Breast epithelium (tissue), 4 donors: ENCODE results near the gene USH1G. TPM values are rescaled to one million over a fixed set of nuclear protein-coding genes. Genes with fewer than 3 reads are reported as not detected.

Experiments used
- DNase-seq, 2 donors: peaks; one replicate each; pipeline ENCODE4 v3.0.0-alpha.2; 2019; ENCODE audit warnings: low spot score in 2 of 2
- H3K27ac ChIP-seq, 2 donors: fragments of 200-600 bp; sonication (generic) in 1 of 2; one replicate each; pipeline ENCODE4 v1.5.1; 2016 to 2019; ENCODE audit warnings: mild to moderate bottlenecking in 1 of 2
- H3K27me3 ChIP-seq, 2 donors: fragments of 200-600 bp; sonication (generic) in 1 of 2; one replicate each; pipeline versions ENCODE4 v1.5.1 to v1.6.0; 2017 to 2019; ENCODE audit warnings: control low read depth in 1 of 2, mild to moderate bottlenecking in 1 of 2
- H3K36me3 ChIP-seq: fragments of 200-600 bp; one replicate; pipeline ENCODE4 v1.5.1; 2019
- H3K4me1 ChIP-seq, 2 donors: fragments of 200-600 bp; sonication (generic); one replicate each; pipeline ENCODE4 v1.5.1; 2016 to 2019; ENCODE audit warnings: control low read depth in 1 of 2
- H3K4me3 ChIP-seq, 3 donors: fragments of 200-600 bp; sonication (generic); 1 replicate in 2 of 3; 2 replicates in 1 of 3; pipeline ENCODE4 v1.5.1; 2016 to 2019; ENCODE audit warnings: mild to moderate bottlenecking in 3 of 3, moderate library complexity in 2 of 3
- H3K9me3 ChIP-seq, 2 donors: fragments of 200-600 bp; sonication (generic) in 1 of 2; one replicate each; pipeline ENCODE4 v1.5.1; 2016 to 2019; ENCODE audit warnings: control low read depth in 1 of 2
- POLR2A ChIP-seq: fragments of 450-650 bp; IDR thresholded peaks from one replicate; pipeline ENCODE4 v1.6.1; 2016; ENCODE audit warnings: antibody characterized with exemption, mild to moderate bottlenecking, moderate library complexity
- POLR2AphosphoS5 ChIP-seq, 3 donors: sonication (generic); formaldehyde crosslinking; IDR thresholded peaks; one replicate each; pipeline ENCODE4 v1.6.1; 2017; ENCODE audit warnings: antibody characterized with exemption in 3 of 3
- intact Hi-C: fragments of 100-400 bp; cut with DNase I; formaldehyde crosslinking; loops from one replicate; pipeline ENCODE4 v1.15.1; 2023; ENCODE audit warnings: low total_unique reads
- total RNA-seq, 3 donors: library from RNA; depleted of rRNA; stranded (reverse); fragments of >200 nt; gene quantifications; one replicate each; pipeline ENCODE4 v1.1.0, GENCODE V29; 2016
- TF ChIP-seq, protein P1 (sequence below), 3 donors: fragments of 450-650 bp; IDR thresholded peaks; one replicate each; pipeline ENCODE4 v1.5.1; 2016 to 2017; ENCODE audit warnings: antibody characterized with exemption in 3 of 3, mild to moderate bottlenecking in 3 of 3, moderate library complexity in 3 of 3

USH1G gene
- total RNA-seq, 3 donors from 2014 or later: not detected

DNA sequence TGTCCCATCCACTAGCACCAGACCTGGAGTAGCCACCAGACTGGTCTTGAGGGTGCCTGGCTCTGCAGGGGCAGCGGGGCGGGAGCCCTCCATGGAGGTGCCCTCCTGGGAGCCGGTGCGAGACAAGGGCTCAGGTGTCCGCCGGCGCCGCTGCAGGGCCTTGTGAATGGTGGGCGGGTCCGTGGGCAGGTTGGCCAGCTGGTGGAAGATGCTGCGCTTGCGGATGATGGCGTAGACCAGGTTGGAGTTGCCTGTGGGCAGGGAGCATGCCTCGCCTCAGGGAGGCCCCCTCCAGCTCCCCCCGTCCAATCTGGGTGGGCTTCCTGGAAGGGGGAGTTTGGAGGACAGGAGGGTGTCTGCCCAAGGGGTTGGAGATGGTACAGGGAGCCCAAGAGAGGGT, 31.1 kb upstream of the USH1G start:
- intact Hi-C loops: no loop called here

DNA sequence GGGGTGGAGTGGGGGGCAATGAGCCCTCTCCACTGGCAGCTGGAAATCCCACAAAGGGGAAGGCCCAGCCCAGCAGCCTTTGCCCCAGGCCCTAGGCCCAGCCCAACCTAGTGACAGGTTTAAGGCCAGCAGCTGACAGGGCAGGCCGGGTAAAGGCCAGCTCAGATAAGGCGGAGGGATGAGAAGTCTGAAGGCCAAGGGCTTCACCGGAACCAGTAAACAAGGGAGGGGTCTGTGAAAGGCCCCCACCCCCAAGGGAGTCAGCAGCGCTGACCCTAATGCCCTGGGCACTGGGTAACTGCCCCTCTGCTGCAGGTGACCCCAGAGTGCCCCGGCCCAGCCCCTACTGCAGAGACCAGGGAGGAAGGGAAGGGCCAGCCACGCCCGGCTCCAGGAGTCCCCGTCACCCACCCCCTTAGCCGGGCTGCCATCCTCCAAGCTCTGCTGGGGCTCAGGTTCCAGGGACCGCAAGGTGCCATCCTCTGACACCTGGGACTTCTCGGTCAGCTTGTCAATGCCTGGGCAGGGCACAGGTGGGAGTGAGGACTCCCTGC, 30.2 kb upstream of the USH1G start:
- intact Hi-C loops: no loop called here
- TF ChIP-seq POLR2AphosphoS5 (IDR thresholded peaks at IDR 0.05) (no peak), POLR2A (no peak)
- TF ChIP-seq, protein P1, sequence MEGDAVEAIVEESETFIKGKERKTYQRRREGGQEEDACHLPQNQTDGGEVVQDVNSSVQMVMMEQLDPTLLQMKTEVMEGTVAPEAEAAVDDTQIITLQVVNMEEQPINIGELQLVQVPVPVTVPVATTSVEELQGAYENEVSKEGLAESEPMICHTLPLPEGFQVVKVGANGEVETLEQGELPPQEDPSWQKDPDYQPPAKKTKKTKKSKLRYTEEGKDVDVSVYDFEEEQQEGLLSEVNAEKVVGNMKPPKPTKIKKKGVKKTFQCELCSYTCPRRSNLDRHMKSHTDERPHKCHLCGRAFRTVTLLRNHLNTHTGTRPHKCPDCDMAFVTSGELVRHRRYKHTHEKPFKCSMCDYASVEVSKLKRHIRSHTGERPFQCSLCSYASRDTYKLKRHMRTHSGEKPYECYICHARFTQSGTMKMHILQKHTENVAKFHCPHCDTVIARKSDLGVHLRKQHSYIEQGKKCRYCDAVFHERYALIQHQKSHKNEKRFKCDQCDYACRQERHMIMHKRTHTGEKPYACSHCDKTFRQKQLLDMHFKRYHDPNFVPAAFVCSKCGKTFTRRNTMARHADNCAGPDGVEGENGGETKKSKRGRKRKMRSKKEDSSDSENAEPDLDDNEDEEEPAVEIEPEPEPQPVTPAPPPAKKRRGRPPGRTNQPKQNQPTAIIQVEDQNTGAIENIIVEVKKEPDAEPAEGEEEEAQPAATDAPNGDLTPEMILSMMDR (IDR thresholded peaks at IDR 0.05): no peak
- DNase-seq: no peak
- Histone ChIP-seq H3K36me3 (no peaks in the 10 kb centered on the region), H3K27me3 (no peaks in the 10 kb centered on the region), H3K4me1 (no peaks in the 10 kb centered on the region), H3K27ac (no peak overlapping the region), H3K9me3 (no peaks in the 10 kb centered on the region), H3K4me3 (no peak overlapping the region)

More for the DNA sequence above, 31.1 kb upstream of the USH1G start:
- Histone ChIP-seq H3K4me3 (no peak overlapping the region), H3K9me3 (no peaks in the 10 kb centered on the region), H3K27me3 (no peaks in the 10 kb centered on the region), H3K36me3 (no peaks in the 10 kb centered on the region), H3K27ac (no peak overlapping the region), H3K4me1 (no peaks in the 10 kb centered on the region)
- TF ChIP-seq, protein P1 (IDR thresholded peaks at IDR 0.05): no peak
- no peak for TF ChIP-seq POLR2AphosphoS5 (IDR thresholded peaks at IDR 0.05)
- TF ChIP-seq POLR2A: no peak
- no peak for DNase-seq

DNA sequence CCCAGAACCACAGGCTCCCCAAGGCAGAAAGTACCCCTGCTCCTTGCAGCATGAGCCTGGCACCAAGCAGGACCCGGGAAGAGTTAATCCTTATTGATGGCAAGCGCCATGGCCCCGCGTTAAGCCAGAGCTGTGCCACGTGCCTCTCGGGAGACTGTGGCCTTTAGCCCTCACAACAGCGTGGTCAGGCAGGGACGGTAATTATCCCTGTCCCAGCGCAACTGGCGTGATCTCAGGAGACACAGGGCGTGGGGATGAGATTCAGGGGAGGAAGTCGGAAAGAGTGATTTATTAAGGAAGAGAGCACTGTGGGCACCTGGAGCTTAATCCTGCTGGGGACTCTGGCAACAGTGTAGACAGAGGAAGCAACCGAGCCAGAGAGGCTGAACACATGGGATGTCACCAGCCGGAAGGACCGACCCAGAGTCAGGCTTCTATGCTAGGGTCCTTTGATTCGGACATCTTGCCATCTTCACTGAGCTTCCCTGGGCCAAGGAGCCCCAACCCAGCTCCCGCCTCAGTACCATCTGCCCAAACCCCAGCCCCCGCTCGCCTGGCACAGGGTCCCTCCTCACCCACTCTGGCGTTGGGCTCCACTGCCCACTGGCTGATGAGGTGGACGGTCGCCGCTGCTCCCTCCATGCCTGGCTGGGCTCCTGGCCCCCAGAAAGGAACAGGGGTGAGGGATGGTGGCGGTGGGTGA, 29.5 kb upstream of the USH1G start:
- TF ChIP-seq POLR2A (no peak), POLR2AphosphoS5 (IDR thresholded peaks at IDR 0.05) (no peak)
- TF ChIP-seq, protein P1 (IDR thresholded peaks at IDR 0.05): no peak
- intact Hi-C loops: no loop called here
- Histone ChIP-seq H3K9me3 (no peaks in the 10 kb centered on the region), H3K4me3 (no peak overlapping the region), H3K27me3 (no peaks in the 10 kb centered on the region), H3K4me1 (no peaks in the 10 kb centered on the region), H3K36me3 (no peaks in the 10 kb centered on the region), H3K27ac (no peak overlapping the region)
- no peak for DNase-seq

DNA sequence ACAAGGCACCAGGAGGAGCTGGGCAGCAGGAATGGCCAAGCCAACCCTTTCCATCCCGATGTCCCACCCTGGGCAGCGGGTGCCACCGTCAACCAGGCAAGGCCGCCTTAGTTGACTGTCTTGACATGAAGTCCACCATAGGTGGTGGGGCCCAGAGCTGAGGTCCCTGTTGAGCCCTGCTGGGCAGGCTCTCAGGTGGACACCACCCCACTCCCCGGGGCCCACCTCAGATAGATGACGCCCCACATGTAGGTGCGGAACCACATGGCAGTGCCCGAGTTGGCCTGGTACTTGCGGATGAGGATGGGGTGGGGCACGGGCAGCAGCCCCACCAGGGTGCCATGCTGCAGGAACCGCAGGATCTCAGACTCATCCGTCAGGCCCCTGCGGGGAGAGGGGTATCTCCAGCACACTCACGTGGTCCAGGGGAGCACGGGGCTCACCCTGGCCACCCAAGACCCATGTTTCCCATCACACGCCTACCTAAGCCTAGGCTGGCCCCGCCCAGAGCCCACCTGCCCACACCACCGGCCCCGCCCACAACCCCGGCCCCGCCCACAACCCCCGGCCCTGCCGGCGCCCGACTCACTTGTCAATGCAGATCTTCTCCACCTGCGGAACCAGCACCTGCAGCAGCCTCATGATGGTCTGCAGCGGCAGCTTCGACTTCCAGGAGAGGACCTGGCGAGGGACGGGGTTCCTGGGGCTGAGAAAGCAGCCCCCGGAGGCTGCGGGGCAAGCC, 28.8 kb upstream of the USH1G start:
- Histone ChIP-seq H3K27ac (no peak overlapping the region), H3K4me3 (no peak overlapping the region), H3K27me3 (no peaks in the 10 kb centered on the region), H3K4me1 (no peaks in the 10 kb centered on the region), H3K9me3 (no peaks in the 10 kb centered on the region), H3K36me3 (no peaks in the 10 kb centered on the region)
- TF ChIP-seq, protein P1 (IDR thresholded peaks at IDR 0.05): no peak
- no peak for TF ChIP-seq POLR2A
- TF ChIP-seq POLR2AphosphoS5 (IDR thresholded peaks at IDR 0.05): no peak
- no peak for DNase-seq
- intact Hi-C loops: no loop called here

DNA sequence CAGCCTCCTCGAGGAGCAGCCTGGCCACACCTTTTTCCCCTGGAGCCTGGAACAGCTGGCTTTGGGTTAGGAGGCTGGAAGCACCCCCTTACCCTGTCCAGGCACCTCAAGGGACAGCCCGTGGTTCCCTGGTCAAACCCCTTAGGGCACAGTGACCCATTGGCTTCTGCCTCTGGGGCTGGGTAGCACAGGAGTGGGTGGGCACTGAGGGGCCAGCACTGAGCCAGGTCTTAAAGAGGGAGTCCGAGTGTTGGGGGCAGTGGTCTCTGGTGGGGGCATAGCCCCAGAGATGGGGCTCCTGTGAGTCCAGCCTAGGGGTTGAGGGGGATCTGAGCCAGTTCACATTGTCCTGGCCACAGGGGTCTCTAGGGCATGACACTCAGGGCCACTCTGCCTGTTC, 28.0 kb upstream of the USH1G start:
- Histone ChIP-seq H3K27me3 (no peaks in the 10 kb centered on the region), H3K4me3 (no peak overlapping the region), H3K4me1 (no peaks in the 10 kb centered on the region), H3K9me3 (no peaks in the 10 kb centered on the region), H3K36me3 (no peaks in the 10 kb centered on the region), H3K27ac (no peak overlapping the region)
- no peak for TF ChIP-seq POLR2AphosphoS5 (IDR thresholded peaks at IDR 0.05)
- no peak for TF ChIP-seq POLR2A
- TF ChIP-seq, protein P1 (IDR thresholded peaks at IDR 0.05): no peak
- DNase-seq: no peak
- intact Hi-C loops: no loop called here
